ENCODE results near the gene AJAP1. TPM values are rescaled to one million over a fixed set of nuclear protein-coding genes. Genes with fewer than 3 reads are reported as not detected.

Gene AJAP1
- total and polyA plus RNA-seq, 4 donors, result 0.16 to 2.3 TPM; not detected in 2

DNA sequence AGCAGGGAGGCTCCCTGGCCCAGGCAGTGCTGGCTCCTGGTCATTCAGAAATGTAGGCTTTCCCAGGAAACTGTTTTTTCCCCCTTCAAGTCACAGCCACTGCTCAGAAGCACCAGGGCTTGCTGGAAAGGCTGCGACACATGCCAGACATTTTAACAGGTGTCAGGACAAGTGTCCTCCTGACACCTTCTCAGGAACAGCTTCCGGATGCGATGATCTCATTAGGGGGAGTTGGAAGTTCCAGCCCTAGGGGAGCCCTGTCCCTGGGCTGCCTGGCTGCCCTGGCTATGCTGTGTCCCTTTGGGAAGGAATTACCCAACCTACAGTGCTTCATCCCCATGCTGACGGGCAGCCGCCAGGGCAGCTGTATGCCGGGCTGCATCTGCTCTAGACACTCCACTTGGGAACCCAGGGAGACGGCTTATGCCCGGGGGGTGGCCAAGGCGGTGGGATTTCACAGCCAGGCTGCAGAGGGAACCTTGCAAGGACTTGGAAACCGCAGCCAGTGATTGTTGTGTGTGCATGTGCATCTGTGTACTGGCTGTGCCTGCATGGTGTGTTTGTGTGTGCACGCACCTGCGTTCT is 41.8 kb downstream of the AJAP1 start:
- Histone ChIP-seq H3K27ac (ENCODE audit: low read depth in 1 of 2, low read length in 2 of 2) (no peak overlapping the region), H3K4me3 (ENCODE audit: low read length in 2 of 2) (no peak overlapping the region), H3K9me3 (ENCODE audit: control insufficient read depth, low read length) (peaks cover 3% of the 10 kb centered on the region), H3K36me3 (ENCODE audit: control insufficient read depth in 1 of 2, insufficient read depth in 2 of 2, low read length in 1 of 2) (no peaks in the 10 kb centered on the region), H3K4me1 (ENCODE audit: control insufficient read depth in 1 of 2, insufficient read depth in 2 of 2, low read length in 2 of 2) (no peaks in the 10 kb centered on the region), H3K27me3 (ENCODE audit: control insufficient read depth in 1 of 2, insufficient read depth in 2 of 2, low read length in 1 of 2) (no peaks in the 10 kb centered on the region)
- WGBS, 2 donors, result 68 to 71% methylated on average over 12 of the region's 12 CpGs
- ATAC-seq (ENCODE audit: low FRiP score) (no peak), DNase-seq (no peak)
- intact Hi-C loops (cut with DNase I), result no loop called here

DNA sequence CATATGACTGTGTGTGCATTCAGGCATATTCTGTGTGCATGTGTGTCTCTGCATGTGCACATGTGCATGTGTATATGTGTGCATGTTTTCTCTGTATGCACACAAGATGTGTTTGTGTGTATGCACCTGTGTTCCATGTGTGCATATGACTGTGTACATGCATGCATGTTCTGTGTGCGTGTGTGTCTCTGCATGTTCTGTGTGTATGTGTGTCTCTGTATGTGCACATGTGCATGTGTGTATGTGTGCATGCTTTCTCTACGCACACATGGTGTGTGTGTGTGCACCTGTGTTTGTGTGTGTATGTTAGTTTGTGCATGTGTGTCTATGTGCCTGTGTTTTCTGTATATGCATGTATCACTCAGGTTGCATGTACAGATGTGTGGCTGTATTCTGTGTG is 42.3 kb downstream of the AJAP1 start:
- no peaks in the 10 kb centered on the region for H3K4me1 ChIP-seq (ENCODE audit: control insufficient read depth in 1 of 2, insufficient read depth in 2 of 2, low read length in 2 of 2)
- H3K4me3 ChIP-seq (ENCODE audit: low read length in 2 of 2), result no peak overlapping the region
- ATAC-seq (ENCODE audit: low FRiP score) (no peak), DNase-seq (no peak)
- no peaks in the 10 kb centered on the region for H3K27me3 ChIP-seq (ENCODE audit: control insufficient read depth in 1 of 2, insufficient read depth in 2 of 2, low read length in 1 of 2)
- no peak overlapping the region for H3K27ac ChIP-seq (ENCODE audit: low read depth in 1 of 2, low read length in 2 of 2)
- H3K36me3 ChIP-seq (ENCODE audit: control insufficient read depth in 1 of 2, insufficient read depth in 2 of 2, low read length in 1 of 2), result no peaks in the 10 kb centered on the region
- peaks cover 3% of the 10 kb centered on the region for H3K9me3 ChIP-seq (ENCODE audit: control insufficient read depth, low read length)
- intact Hi-C loops (cut with DNase I), result no loop called here
- WGBS, 2 donors, result 82 to 91% methylated on average over 2 of the region's 2 CpGs

DNA sequence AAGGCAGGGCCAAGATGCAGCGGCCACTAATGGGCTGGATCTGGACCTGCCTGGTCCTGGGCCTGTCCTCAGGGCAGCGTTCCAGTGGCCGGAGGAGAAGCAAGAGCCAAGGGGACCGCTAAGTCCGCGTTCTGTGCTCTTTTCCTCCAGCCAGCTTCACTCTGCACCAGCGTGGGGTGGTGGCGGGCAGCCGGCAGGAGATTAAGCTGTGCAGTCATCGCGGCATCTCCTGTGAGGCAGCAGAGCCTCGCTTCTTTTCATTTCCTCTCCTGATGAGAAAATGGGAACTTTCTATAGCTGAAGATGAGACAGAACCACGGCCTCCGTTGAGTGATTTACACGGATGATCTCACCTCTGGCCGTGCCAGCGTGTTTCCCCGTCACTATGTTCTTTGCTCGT is 43.4 kb downstream of the AJAP1 start:
- Histone ChIP-seq H3K9me3 (ENCODE audit: control insufficient read depth, low read length) (peaks cover 3% of the 10 kb centered on the region), H3K4me1 (ENCODE audit: control insufficient read depth in 1 of 2, insufficient read depth in 2 of 2, low read length in 2 of 2) (no peaks in the 10 kb centered on the region), H3K36me3 (ENCODE audit: control insufficient read depth in 1 of 2, insufficient read depth in 2 of 2, low read length in 1 of 2) (no peaks in the 10 kb centered on the region), H3K27ac (ENCODE audit: low read depth in 1 of 2, low read length in 2 of 2) (no peak overlapping the region), H3K4me3 (ENCODE audit: low read length in 2 of 2) (no peak overlapping the region), H3K27me3 (ENCODE audit: control insufficient read depth in 1 of 2, insufficient read depth in 2 of 2, low read length in 1 of 2) (no peaks in the 10 kb centered on the region)
- no peak for DNase-seq
- 82 to 85% methylated on average over 19 of the region's 19 CpGs for WGBS, 2 donors
- no peak for ATAC-seq (ENCODE audit: low FRiP score)
- intact Hi-C loops (cut with DNase I), result no loop called here

DNA sequence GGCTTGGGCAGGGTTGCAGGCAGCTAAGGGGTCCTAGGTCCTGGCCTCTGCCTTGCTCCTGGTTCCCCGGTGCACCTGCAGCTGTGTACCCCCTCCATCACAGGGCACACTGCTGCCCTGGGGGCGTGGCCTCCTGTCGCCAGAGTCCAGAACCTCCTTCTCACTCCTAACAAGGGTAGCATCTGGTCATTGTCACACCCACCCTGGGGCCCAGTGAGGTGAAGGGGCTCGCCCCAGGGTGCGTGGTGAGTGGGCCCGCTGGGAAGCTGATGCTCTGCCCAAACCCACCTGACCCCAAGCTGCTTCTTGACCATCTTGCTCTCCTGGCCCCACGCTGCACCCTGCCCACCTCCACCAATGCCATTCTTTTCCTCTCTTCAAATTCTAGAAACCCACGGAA is 44.5 kb downstream of the AJAP1 start:
- ATAC-seq (ENCODE audit: low FRiP score) (no peak), DNase-seq (no peak)
- Histone ChIP-seq H3K4me3 (ENCODE audit: low read length in 2 of 2) (no peak overlapping the region), H3K36me3 (ENCODE audit: control insufficient read depth in 1 of 2, insufficient read depth in 2 of 2, low read length in 1 of 2) (no peaks in the 10 kb centered on the region), H3K27me3 (ENCODE audit: control insufficient read depth in 1 of 2, insufficient read depth in 2 of 2, low read length in 1 of 2) (no peaks in the 10 kb centered on the region), H3K9me3 (ENCODE audit: control insufficient read depth, low read length) (peaks cover 3% of the 10 kb centered on the region), H3K4me1 (ENCODE audit: control insufficient read depth in 1 of 2, insufficient read depth in 2 of 2, low read length in 2 of 2) (no peaks in the 10 kb centered on the region), H3K27ac (ENCODE audit: low read depth in 1 of 2, low read length in 2 of 2) (no peak overlapping the region)
- WGBS, 2 donors, result 82 to 84% methylated on average over 6 to 8 of the region's 8 CpGs
- intact Hi-C loops (cut with DNase I), result no loop called here

DNA sequence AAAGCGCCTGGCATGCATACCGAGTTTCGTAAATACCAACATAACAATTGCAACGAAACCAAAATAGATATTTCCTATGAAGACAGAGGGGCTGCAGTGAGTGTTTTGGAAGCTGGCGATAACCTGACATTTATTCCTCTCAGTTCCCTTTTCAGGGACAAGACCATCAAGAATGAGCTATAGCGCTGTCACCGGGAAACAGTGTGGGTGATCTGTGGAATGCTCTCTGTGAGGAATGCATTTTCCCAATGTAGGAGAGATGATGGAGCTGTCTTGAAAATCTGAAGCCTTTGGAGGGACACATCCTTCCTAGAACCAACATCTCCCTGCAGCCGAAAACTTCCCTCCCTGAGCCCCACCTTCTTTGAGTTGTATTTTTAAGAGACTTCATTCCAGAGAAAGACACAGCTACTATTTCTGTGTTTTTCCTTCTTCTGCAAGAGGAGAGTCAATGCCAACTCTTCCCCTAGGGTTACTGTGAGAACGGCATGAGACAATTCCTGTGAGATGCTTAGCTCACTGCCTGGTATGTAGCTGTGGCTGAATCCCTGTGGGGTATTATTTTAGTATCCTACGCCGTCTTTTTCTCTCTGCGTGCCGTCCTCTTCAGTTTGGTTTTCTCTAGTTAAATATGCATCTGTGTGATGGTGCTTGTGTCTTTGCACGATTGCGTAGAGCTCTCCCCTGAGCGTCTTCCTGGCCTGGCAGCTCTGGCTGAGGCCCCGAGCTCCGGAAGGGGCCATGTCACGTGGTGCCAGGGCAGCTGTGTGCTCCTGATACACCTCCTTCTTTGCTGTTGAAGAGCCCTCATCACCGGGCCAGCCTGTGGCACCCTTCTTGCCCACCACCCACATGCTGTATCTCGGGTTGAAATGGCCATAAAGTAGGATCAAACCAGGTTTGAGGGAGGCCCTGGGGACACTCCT is 45.2 kb downstream of the AJAP1 start:
- no peaks in the 10 kb centered on the region for H3K4me1 ChIP-seq (ENCODE audit: control insufficient read depth in 1 of 2, insufficient read depth in 2 of 2, low read length in 2 of 2)
- no peak overlapping the region for H3K4me3 ChIP-seq (ENCODE audit: low read length in 2 of 2)
- H3K9me3 ChIP-seq (ENCODE audit: control insufficient read depth, low read length), result peaks cover 3% of the 10 kb centered on the region
- DNase-seq, result no peak
- intact Hi-C loops (cut with DNase I), result no loop called here
- no peaks in the 10 kb centered on the region for H3K36me3 ChIP-seq (ENCODE audit: control insufficient read depth in 1 of 2, insufficient read depth in 2 of 2, low read length in 1 of 2)
- ATAC-seq (ENCODE audit: low FRiP score), result no peak
- no peaks in the 10 kb centered on the region for H3K27me3 ChIP-seq (ENCODE audit: control insufficient read depth in 1 of 2, insufficient read depth in 2 of 2, low read length in 1 of 2)
- WGBS, 2 donors, result 33 to 43% methylated on average over 21 of the region's 21 CpGs
- H3K27ac ChIP-seq (ENCODE audit: low read depth in 1 of 2, low read length in 2 of 2), result no peak overlapping the region

DNA sequence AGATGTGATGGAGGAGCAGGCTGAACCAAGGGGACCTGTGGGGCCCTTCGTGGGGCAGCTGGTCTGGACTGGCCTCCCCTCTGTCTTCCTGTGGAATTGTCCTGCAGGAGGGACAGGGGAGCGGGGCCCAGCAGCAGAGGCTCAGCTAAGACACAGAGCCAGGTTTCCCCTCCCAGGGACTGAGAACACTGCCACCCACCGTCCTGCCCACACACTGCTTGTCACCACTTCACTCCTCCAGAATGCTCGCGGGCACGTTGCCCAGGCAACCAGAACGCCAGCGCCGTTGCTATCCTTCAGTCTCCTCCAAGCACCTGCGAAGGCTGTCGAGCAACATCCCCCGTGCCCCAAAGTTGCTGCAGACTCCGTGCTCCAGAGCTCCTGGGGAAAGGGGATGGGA is 46.4 kb downstream of the AJAP1 start:
- no peak for DNase-seq
- H3K27me3 ChIP-seq (ENCODE audit: control insufficient read depth in 1 of 2, insufficient read depth in 2 of 2, low read length in 1 of 2), result no peaks in the 10 kb centered on the region
- no peak for ATAC-seq (ENCODE audit: low FRiP score)
- no peaks in the 10 kb centered on the region for H3K9me3 ChIP-seq (ENCODE audit: control insufficient read depth, low read length)
- H3K36me3 ChIP-seq (ENCODE audit: control insufficient read depth in 1 of 2, insufficient read depth in 2 of 2, low read length in 1 of 2), result no peaks in the 10 kb centered on the region
- intact Hi-C loops (cut with DNase I), result no loop called here
- H3K27ac ChIP-seq (ENCODE audit: low read depth in 1 of 2, low read length in 2 of 2), result no peak overlapping the region
- no peak overlapping the region for H3K4me3 ChIP-seq (ENCODE audit: low read length in 2 of 2)
- 51 to 54% methylated on average over 13 of the region's 13 CpGs for WGBS, 2 donors
- H3K4me1 ChIP-seq (ENCODE audit: control insufficient read depth in 1 of 2, insufficient read depth in 2 of 2, low read length in 2 of 2), result no peaks in the 10 kb centered on the region

DNA sequence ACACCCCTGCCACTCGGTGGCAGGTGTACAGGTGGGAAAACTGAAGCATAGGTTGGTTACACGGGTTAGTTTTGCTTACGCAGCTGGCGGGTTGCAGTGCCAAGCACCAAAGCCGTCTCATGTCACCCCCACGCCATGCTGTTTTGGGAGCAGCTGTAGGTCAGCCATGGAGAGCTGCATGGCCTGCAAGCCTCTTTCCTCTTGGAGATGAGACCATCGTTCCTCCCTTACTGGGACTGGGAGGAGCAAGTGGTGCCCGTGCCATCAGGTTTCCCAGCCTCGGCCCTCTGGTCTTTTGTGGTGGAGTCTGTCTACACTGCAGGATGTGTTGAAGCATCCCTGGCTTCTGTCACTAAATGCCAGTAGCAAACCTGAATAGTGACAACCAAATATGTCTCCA is 46.9 kb downstream of the AJAP1 start:
- ATAC-seq (ENCODE audit: low FRiP score) (no peak), DNase-seq (no peak)
- no peaks in the 10 kb centered on the region for H3K36me3 ChIP-seq (ENCODE audit: control insufficient read depth in 1 of 2, insufficient read depth in 2 of 2, low read length in 1 of 2)
- H3K27me3 ChIP-seq (ENCODE audit: control insufficient read depth in 1 of 2, insufficient read depth in 2 of 2, low read length in 1 of 2), result no peaks in the 10 kb centered on the region
- H3K9me3 ChIP-seq (ENCODE audit: control insufficient read depth, low read length), result no peaks in the 10 kb centered on the region
- intact Hi-C loops (cut with DNase I), result no loop called here
- H3K4me3 ChIP-seq (ENCODE audit: low read length in 2 of 2), result no peak overlapping the region
- no peaks in the 10 kb centered on the region for H3K4me1 ChIP-seq (ENCODE audit: control insufficient read depth in 1 of 2, insufficient read depth in 2 of 2, low read length in 2 of 2)
- WGBS, 2 donors, result 78 to 84% methylated on average over 9 of the region's 9 CpGs
- no peak overlapping the region for H3K27ac ChIP-seq (ENCODE audit: low read depth in 1 of 2, low read length in 2 of 2)

DNA sequence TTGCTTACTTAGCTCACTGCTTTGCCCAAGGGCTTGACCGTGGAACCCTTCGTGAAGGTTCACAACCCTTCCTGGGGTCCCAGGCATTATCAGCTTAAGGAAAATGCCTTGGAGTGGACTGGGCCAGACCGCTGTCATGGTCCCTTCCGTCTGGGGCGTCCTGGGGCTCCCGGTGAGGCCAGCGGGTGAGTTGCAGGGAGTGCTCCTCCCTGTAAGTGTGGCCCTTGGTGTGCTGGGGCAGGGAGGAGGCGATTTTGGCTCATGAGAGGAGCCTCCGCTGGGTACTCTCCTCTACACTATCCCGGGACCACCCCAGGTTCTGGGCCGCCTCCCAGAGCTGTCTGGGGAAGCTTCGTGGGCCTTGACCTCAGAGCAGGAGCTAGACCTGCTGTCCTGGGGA is 48.1 kb downstream of the AJAP1 start:
- 87 to 91% methylated on average over 12 of the region's 12 CpGs for WGBS, 2 donors
- Histone ChIP-seq H3K4me1 (ENCODE audit: control insufficient read depth in 1 of 2, insufficient read depth in 2 of 2, low read length in 2 of 2) (no peaks in the 10 kb centered on the region), H3K36me3 (ENCODE audit: control insufficient read depth in 1 of 2, insufficient read depth in 2 of 2, low read length in 1 of 2) (no peaks in the 10 kb centered on the region), H3K27me3 (ENCODE audit: control insufficient read depth in 1 of 2, insufficient read depth in 2 of 2, low read length in 1 of 2) (no peaks in the 10 kb centered on the region), H3K27ac (ENCODE audit: low read depth in 1 of 2, low read length in 2 of 2) (no peak overlapping the region), H3K9me3 (ENCODE audit: control insufficient read depth, low read length) (no peaks in the 10 kb centered on the region), H3K4me3 (ENCODE audit: low read length in 2 of 2) (no peak overlapping the region)
- no peak for DNase-seq
- intact Hi-C loops (cut with DNase I), result no loop called here
- no peak for ATAC-seq (ENCODE audit: low FRiP score)

DNA sequence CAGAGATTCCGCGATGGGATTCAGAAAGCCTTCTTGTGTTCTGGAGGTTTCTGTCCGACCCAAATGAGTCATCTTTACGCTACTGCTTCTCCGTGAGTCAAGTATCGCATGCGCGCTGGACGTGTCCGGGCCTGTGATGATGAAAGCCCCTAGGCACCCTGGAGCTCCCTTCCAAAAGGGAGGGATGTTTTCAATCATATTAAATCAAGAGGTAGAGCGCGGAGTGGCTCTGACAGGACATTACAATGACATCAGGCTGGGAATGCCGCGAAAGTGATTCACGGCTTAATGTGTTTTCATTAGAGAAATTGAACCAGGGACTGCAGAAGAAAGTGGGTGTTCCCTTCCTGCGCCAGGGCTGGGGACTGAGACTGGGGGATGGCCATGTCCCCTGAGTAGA is 48.5 kb downstream of the AJAP1 start:
- no peak overlapping the region for H3K4me3 ChIP-seq (ENCODE audit: low read length in 2 of 2)
- ATAC-seq (ENCODE audit: low FRiP score) (no peak), DNase-seq (no peak)
- no peaks in the 10 kb centered on the region for H3K9me3 ChIP-seq (ENCODE audit: control insufficient read depth, low read length)
- no peaks in the 10 kb centered on the region for H3K27me3 ChIP-seq (ENCODE audit: control insufficient read depth in 1 of 2, insufficient read depth in 2 of 2, low read length in 1 of 2)
- no peaks in the 10 kb centered on the region for H3K36me3 ChIP-seq (ENCODE audit: control insufficient read depth in 1 of 2, insufficient read depth in 2 of 2, low read length in 1 of 2)
- intact Hi-C loops (cut with DNase I), result no loop called here
- H3K4me1 ChIP-seq (ENCODE audit: control insufficient read depth in 1 of 2, insufficient read depth in 2 of 2, low read length in 2 of 2), result no peaks in the 10 kb centered on the region
- 31 to 38% methylated on average over 16 of the region's 16 CpGs for WGBS, 2 donors
- no peak overlapping the region for H3K27ac ChIP-seq (ENCODE audit: low read depth in 1 of 2, low read length in 2 of 2)

All from aorta (tissue), 5 donors.